ENCODE data around the gene ARL10.

ARL10 gene

DNA sequence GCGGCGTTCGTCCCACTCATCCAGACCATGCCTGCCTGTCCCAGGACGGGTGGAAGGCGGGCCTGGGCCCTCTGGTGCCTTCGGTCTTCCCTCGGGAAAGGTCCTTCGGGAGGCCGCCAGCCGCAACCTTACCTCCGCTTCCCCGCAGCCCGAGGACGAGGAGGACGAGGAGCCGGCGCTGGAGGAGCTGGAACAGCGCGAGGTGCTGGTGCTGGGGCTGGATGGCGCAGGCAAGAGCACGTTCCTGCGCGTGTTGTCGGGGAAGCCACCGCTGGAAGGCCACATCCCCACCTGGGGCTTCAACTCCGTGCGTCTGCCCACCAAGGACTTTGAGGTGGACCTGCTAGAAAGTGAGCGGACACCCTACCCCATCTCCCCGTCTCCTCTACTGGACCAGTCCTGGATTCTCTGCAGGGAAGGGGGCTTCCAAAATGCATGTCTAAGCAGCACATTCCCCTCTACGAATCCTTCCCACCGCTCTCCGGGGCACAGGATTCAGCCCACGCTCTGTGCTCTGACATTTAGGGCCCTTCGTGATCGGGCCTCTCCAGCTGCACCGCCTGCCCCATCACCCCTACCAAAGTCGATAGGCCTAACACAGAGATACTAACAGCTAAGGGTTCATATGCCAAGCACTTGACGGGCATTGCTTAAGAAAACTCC is 1.1 kb downstream of the ARL10 start:
- in situ Hi-C loops (cut with HindIII; ENCODE audit: low pct_ligation_motif_present, low sequenced_read_pairs) = no loop called here
- no peak overlapping the region for H3K27ac ChIP-seq

DNA sequence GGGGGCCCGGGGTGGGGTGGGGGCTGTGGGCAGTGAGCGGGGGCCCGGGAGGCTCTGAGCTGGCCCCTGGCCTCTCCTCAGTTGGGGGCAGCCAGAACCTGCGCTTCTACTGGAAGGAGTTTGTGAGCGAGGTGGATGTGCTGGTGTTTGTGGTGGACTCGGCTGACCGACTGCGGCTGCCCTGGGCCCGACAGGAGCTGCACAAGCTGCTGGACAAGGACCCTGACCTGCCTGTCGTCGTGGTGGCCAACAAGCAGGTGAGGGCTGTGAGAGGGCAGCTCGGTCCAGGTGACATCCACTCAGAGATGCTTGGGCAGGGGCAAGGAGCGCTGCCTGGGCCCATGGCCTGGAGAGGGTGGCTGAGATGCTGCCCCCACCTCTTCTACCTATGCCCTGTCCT is 3.4 kb downstream of the ARL10 start:
- in situ Hi-C loops (cut with HindIII; ENCODE audit: low pct_ligation_motif_present, low sequenced_read_pairs) = no loop called here
- Histone ChIP-seq H3K4me3 (ENCODE audit: low read depth, low read length) (no peak overlapping the region), H3K27me3 (replicated peaks) (no peaks in the 10 kb centered on the region), H3K27ac (no peak overlapping the region), H3K36me3 (replicated peaks) (peaks cover 13% of the 10 kb centered on the region)
- no peak for DNase-seq
- TF ChIP-seq, protein P1, sequence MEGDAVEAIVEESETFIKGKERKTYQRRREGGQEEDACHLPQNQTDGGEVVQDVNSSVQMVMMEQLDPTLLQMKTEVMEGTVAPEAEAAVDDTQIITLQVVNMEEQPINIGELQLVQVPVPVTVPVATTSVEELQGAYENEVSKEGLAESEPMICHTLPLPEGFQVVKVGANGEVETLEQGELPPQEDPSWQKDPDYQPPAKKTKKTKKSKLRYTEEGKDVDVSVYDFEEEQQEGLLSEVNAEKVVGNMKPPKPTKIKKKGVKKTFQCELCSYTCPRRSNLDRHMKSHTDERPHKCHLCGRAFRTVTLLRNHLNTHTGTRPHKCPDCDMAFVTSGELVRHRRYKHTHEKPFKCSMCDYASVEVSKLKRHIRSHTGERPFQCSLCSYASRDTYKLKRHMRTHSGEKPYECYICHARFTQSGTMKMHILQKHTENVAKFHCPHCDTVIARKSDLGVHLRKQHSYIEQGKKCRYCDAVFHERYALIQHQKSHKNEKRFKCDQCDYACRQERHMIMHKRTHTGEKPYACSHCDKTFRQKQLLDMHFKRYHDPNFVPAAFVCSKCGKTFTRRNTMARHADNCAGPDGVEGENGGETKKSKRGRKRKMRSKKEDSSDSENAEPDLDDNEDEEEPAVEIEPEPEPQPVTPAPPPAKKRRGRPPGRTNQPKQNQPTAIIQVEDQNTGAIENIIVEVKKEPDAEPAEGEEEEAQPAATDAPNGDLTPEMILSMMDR (IDR thresholded peaks at IDR 0.05; ENCODE audit: low read depth, low read length, missing control alignments) = no peak

More for the DNA sequence above, 1.1 kb downstream of the ARL10 start:
- Histone ChIP-seq H3K27me3 (replicated peaks) (no peaks in the 10 kb centered on the region), H3K36me3 (replicated peaks) (peaks cover 9% of the 10 kb centered on the region), H3K4me3 (ENCODE audit: low read depth, low read length) (peak overlapping the region; percentile 74)
- no peak for DNase-seq
- TF ChIP-seq, protein P1 (IDR thresholded peaks at IDR 0.05; ENCODE audit: low read depth, low read length, missing control alignments) = no peak

DNA sequence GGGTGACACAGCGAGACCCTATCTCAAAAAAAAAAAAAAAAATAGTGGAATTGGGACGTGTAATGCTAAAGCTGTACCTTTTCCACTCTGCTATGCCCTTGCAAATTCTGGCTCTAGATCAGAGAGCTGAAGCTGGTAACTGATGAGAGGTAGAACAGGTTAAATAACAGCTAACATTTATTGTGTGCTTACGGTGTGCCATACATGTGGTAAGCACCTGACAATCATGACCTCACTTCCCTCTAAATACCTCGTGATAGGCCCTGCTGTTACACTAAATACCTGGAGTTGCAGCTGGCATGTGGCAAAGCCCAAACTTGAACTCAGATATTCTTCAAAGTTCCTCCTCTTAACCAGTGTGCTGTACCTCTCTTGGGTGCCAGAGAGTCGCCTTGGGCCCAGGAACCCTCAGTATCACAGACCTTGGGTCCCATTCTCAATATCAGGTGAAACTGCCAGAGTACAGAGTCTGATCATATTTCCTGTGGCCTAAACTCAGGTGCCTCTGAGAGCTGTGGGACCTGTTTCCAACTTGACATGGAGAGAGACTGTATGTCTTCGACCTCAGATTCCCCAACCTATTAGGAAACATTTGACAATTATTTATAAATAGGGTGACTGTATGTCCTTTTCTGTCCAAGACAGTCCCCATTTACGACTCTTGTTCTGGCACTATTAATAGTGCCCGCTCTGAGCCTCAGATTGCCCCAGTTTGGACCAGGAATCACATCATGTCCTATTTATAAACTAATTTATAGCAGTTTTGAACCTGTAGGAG is 4.8 kb downstream of the ARL10 start:
- H3K27ac ChIP-seq = no peak overlapping the region
- no peaks in the 10 kb centered on the region for H3K27me3 ChIP-seq (replicated peaks)
- no peak for DNase-seq
- peaks cover 13% of the 10 kb centered on the region for H3K36me3 ChIP-seq (replicated peaks)
- H3K4me3 ChIP-seq (ENCODE audit: low read depth, low read length) = no peak overlapping the region
- TF ChIP-seq, protein P1 (IDR thresholded peaks at IDR 0.05; ENCODE audit: low read depth, low read length, missing control alignments) = no peak
- in situ Hi-C loops (cut with HindIII; ENCODE audit: low pct_ligation_motif_present, low sequenced_read_pairs) = no loop called here

DNA sequence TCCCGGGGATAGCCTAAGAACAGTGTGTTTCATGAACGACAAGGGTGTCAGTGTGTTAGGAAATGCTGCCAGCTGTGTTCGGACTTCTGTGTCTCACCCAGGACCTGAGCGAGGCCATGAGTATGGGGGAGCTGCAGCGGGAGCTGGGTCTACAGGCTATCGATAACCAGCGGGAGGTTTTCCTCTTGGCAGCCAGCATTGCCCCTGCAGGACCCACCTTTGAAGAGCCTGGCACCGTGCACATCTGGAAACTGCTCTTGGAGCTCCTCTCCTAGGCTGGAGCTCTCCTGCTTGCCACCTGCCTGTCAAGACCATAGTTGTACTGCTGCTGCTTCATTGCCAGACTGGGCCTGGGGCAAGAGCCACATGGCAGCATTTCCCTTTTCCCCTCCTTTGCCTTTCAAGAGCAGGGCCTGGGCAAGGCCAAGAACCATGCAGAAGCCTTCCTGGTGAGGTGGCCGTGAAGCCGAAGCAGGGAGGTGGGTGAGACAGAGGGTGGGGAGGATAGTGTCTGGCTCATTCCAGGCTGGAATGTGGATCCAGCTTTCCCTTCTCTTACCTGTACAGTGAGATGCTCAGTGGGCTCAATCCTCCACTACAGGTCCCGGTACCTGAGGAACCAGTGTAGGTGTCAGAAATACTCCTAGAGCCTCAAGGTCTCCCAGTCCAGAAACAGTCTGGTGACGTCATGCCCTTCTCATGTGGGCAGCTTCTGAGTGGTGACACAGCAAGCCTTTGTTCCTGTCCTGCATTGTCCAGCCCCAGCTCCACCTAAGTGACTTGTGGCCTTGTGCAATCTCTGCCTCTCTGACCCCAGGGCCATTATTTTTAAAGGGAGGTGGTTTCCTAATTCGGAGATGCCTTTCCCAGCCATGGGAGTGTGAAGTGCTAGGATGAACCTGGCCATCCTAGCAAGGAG is 6.6 kb downstream of the ARL10 start:
- H3K36me3 ChIP-seq (replicated peaks) = peaks cover 13% of the 10 kb centered on the region
- H3K27me3 ChIP-seq (replicated peaks) = no peaks in the 10 kb centered on the region
- TF ChIP-seq, protein P1 (IDR thresholded peaks at IDR 0.05; ENCODE audit: low read depth, low read length, missing control alignments) = no peak
- no peak overlapping the region for H3K4me3 ChIP-seq (ENCODE audit: low read depth, low read length)
- in situ Hi-C loops (cut with HindIII; ENCODE audit: low pct_ligation_motif_present, low sequenced_read_pairs) = no loop called here
- no peak overlapping the region for H3K27ac ChIP-seq
- DNase-seq = no peak

DNA sequence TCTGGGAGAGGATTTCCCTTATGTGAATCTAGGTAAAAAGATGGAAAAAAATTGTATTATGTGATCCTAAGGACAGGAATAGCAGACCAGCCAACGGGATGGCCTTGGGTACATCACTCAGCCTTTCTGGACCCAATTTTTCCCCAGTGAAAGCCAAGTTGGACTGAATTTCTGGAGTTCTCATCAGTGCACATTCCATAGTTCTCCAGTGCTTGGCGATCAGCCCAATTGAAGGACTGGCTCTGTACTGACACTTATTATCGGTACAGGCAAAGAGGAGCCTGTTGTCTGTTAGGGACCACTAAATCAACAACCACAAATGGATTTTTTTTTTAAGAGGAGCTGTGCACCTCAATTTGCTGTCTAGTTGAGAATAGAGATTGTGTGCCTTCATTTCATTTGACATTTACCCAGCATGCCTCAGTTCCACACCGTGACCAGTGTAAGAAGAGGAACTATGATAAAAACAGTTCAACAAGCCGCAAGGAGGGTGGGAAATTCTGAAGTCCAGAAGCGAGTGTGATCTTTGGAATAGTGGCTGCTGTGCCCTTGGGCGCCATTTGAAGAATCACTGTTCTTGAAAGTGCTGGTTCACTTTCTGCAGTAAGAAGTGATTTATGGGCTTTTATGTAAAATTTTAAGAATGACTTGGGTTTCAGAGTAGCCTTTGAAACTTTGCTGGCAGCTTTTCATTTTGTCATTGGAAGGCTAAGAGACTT is 8.0 kb downstream of the ARL10 start:
- in situ Hi-C loops (cut with HindIII; ENCODE audit: low pct_ligation_motif_present, low sequenced_read_pairs) = no loop called here
- peaks cover 8% of the 10 kb centered on the region for H3K36me3 ChIP-seq (replicated peaks)
- no peak overlapping the region for H3K27ac ChIP-seq
- no peak for DNase-seq
- H3K4me3 ChIP-seq (ENCODE audit: low read depth, low read length) = no peak overlapping the region
- TF ChIP-seq, protein P1 (IDR thresholded peaks at IDR 0.05; ENCODE audit: low read depth, low read length, missing control alignments) = no peak
- no peaks in the 10 kb centered on the region for H3K27me3 ChIP-seq (replicated peaks)
